ENCODE results near the gene IFNA8.

The IFNA8 gene

DNA sequence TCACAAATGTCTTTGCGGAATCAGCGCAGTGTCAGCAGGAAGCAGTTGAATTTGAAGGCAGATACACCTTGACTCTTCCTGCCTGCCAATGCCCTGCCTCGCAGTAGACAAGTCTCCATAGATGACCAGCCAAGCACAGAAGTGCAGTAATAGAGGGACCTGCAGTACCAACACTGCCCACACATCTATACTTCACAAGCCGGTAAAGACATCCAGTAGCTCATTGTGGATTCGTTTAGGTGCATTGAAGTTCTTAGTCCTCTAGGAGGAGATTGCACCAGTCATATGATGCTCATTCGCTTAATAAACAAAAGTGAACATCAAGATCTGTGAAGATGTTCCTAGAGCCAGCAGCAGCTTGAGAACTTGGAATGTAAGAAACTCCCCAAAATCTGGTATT, 16.6 kb upstream of the IFNA8 start:
- TF ChIP-seq, protein P1, sequence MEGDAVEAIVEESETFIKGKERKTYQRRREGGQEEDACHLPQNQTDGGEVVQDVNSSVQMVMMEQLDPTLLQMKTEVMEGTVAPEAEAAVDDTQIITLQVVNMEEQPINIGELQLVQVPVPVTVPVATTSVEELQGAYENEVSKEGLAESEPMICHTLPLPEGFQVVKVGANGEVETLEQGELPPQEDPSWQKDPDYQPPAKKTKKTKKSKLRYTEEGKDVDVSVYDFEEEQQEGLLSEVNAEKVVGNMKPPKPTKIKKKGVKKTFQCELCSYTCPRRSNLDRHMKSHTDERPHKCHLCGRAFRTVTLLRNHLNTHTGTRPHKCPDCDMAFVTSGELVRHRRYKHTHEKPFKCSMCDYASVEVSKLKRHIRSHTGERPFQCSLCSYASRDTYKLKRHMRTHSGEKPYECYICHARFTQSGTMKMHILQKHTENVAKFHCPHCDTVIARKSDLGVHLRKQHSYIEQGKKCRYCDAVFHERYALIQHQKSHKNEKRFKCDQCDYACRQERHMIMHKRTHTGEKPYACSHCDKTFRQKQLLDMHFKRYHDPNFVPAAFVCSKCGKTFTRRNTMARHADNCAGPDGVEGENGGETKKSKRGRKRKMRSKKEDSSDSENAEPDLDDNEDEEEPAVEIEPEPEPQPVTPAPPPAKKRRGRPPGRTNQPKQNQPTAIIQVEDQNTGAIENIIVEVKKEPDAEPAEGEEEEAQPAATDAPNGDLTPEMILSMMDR (IDR thresholded peaks at IDR 0.05; ENCODE audit: low read depth, low read length), result 0 out of 2 replicates have a peak, but pooled peaks have one; percentile 10

DNA sequence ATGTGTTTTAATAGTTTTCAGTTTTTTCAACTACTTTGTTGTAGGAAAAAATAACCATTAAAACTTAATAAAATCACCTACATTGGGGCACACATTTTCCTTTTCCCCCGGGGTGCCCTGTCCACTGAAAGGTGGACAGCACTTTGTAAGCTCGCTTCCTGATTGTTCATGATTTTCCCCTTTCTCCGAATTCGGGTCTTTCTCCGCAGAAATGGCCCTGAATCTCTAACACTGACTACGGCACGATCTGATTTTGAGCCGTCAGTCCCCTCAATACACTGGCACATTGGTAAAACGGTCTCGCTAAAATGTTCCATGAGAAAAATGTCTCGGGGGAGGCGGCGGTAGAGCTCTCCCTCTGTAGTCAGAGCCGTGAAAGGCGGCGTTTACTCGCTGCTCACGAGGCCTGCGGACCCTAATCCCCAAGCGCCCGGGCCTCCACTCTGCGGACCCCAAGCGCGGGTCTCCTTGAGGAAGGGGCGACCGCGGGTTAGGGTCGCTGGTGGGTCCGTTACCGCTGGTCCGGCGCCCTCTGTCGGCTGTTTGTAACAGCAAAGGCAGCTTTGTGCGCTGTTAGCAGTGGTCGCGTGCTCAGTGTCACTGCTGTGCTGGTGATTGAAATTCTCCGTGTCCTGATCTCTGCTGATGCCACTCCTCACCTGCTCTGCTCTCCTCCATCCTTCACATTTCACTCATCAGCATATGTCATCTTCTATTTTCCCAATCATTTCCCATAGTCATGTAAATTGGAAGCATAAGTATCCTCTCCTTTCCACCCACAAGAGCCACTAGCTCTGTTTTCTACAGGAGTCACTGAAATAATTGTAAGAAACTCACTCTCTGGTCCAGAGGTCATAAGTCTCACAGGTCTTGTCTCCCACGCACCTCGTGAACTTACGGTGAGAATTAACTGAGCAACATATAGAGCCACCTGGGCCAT, 12.9 kb upstream of the IFNA8 start:
- TF ChIP-seq, protein P1 (IDR thresholded peaks at IDR 0.05; ENCODE audit: low read depth, low read length), result peak; percentile 74
- peak overlapping the region; percentile 57 for H3K4me3 ChIP-seq (ENCODE audit: low read depth, low read length)

More for the DNA sequence above, 16.6 kb upstream of the IFNA8 start:
- H3K4me3 ChIP-seq (ENCODE audit: low read depth, low read length), result no peak overlapping the region

DNA sequence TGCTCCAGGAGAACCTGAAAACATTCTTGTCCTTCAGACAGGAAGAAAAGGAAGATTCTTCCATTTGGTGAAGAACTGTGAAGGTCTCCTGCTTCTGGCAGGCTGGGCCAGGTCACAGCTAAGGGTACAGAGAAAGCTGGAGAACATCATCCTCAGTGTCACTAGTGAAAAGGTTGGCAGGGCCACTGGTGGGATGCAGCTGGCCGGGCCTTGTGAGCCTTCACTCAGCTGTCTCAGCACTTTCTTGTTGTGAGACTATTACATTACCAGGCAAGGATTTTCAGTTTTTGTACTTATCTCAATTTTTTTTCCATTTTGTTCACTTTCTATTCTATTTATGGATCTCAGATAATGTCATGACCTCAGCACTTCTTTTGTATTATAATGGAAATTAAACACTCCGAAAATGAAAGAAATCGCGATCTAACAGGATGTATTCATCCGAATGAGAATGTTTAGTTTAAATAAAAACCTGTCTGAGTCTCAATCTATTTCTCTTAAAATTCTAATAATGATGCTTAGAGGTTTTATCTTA, 9.9 kb upstream of the IFNA8 start:
- TF ChIP-seq, protein P1 (IDR thresholded peaks at IDR 0.05; ENCODE audit: low read depth, low read length), result no peak
- no peak overlapping the region for H3K4me3 ChIP-seq (ENCODE audit: low read depth, low read length)

DNA sequence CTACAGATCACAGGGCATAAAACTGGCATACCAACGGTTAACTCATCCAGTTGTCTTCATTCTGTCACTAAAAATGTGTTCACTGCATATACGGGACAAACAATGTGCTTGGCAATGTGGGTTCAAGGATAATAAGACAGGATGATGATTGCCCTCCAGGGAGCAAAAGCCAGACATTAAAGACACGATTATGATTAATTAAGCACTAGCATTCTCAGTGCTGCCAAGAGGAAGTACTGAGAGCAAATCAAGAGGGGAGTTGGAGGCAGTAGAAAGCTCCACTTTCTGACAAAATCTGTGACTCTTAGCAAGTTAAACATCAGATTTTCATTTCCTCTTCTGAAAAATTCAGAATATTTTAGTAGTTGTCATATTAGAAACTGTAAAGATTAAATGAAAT, 9.0 kb upstream of the IFNA8 start:
- TF ChIP-seq, protein P1 (IDR thresholded peaks at IDR 0.05; ENCODE audit: low read depth, low read length), result no peak

DNA sequence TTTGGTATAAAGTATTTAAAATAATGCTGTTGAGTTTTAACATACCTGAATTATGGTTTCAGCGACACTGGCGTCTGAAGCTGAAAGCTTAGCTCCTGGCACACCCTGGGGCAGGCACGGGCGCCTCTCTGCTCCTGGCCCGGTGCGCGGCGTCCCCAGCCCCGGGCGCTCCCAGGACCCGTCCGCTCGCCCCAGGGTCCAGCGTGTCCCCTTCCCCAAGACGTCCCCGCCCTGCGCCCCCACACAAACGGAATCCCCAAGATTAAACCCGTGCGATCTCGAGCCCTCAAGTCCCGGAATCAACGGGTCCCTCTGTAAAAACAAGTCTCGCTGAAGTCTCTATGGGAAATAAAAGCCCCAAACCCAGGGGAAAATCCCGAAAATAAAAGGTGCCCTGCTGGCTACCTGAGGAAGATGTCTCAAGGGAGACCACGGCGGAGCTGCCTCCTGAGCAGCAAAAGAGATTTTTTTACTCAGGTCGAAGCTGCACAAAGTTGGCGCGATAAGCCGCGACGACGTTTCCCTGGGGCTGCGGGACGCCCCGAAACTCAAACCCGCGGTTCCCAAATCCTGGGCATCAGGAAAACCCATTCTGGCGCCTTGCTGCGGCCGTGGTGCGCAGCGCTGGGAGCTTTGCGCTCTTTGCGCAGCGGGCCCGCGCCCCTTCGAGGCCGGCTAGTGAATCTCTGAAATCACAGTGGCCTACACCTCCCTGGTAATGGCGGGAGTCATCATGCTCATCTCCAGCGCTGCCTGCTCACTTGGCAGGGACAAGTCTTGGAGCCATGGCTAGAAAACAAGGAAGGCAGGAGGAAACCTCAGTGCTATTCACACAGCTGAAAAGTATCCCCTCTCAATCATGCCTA, 6.3 kb upstream of the IFNA8 start:
- no peak overlapping the region for H3K4me3 ChIP-seq (ENCODE audit: low read depth, low read length)
- TF ChIP-seq, protein P1 (IDR thresholded peaks at IDR 0.05; ENCODE audit: low read depth, low read length), result no peak

More for the DNA sequence above, 9.0 kb upstream of the IFNA8 start:
- H3K4me3 ChIP-seq (ENCODE audit: low read depth, low read length), result no peak overlapping the region

DNA sequence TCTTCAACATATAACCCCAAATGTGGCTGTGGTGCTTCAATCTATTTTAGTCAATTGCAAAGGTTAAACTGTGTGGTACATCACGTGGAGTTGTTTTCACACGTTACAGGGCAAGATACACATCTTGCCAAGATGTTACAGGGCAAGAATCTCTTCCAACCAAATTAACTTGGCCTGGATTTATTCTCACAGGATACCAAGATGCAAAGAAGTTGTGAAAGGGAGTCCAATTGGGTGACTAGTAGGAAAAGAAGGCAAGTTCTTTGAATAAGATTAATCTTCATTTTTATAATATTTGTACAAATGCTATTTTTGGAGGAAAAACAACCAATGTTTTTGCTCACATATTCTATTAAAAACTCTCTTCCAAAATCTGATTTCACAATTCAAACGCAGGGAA, 4.8 kb upstream of the IFNA8 start:
- TF ChIP-seq, protein P1 (IDR thresholded peaks at IDR 0.05; ENCODE audit: low read depth, low read length), result no peak
- no peak overlapping the region for H3K4me3 ChIP-seq (ENCODE audit: low read depth, low read length)

All from WI38 (cell line).